Endometrial microvascular endothelial cells (primary cell): ENCODE results near the gene SHISA5. TPM values are rescaled to one million over a fixed set of nuclear protein-coding genes. Genes with fewer than 3 reads are reported as not detected.

ENCODE experiments used
- in situ Hi-C: cut with HindIII; loops from 2 replicates; pipeline ENCODE4 v1.10.0; 2017; ENCODE audit warnings: low sequenced_read_pairs, low pct_unique_long_range_greater_than_20kb; ENCODE audit errors: inconsistent ontology term
- total RNA-seq: library from RNA; depleted of rRNA; stranded (reverse); fragments of >200 nt; gene quantifications from one replicate; pipeline ENCODE4 v1.2.3, GENCODE V29; 2015; ENCODE audit errors: inconsistent ontology term

SHISA5 gene
- total RNA-seq, 1 donor from 2014 or later, result 359 TPM

GRCh38 chr3:48528048-48528447, 24.1 kb upstream of the SHISA5 start:
- in situ Hi-C loops, result no loop called here

- in situ Hi-C loops, result no loop called here
These were observed 21.0 kb upstream of the SHISA5 start for GRCh38 chr3:48524970-48525369.

GRCh38 chr3:48521635-48522034, 17.7 kb upstream of the SHISA5 start:
- in situ Hi-C loops, result no loop called here

- in situ Hi-C loops, result no loop called here
These were observed 15.3 kb upstream of the SHISA5 start for GRCh38 chr3:48519277-48519643.

GRCh38 chr3:48518638-48519276, 14.8 kb upstream of the SHISA5 start:
- in situ Hi-C loops, result no loop called here

GRCh38 chr3:48518069-48518468, 14.1 kb upstream of the SHISA5 start:
- in situ Hi-C loops, result no loop called here

GRCh38 chr3:48516571-48516970, 12.6 kb upstream of the SHISA5 start:
- in situ Hi-C loops, result no loop called here

- in situ Hi-C loops, result no loop called here
These were observed 10.7 kb upstream of the SHISA5 start for GRCh38 chr3:48514431-48515227.

GRCh38 chr3:48511551-48511950, 7.6 kb upstream of the SHISA5 start:
- in situ Hi-C loops, result no loop called here

GRCh38 chr3:48507256-48508061, 3.5 kb upstream of the SHISA5 start:
- in situ Hi-C loops, result no loop called here

- in situ Hi-C loops, result no loop called here
These were observed 2.1 kb upstream of the SHISA5 start for GRCh38 chr3:48505968-48506504.

GRCh38 chr3:48505146-48505545, 1.2 kb upstream of the SHISA5 start:
- in situ Hi-C loops, result no loop called here

- in situ Hi-C loops, result no loop called here
These were observed 448 bp downstream of the SHISA5 start for GRCh38 chr3:48503401-48504050.

- in situ Hi-C loops, result no loop called here
These were observed 1.2 kb downstream of the SHISA5 start for GRCh38 chr3:48502728-48503168.

- in situ Hi-C loops, result no loop called here
These were observed 1.9 kb downstream of the SHISA5 start for GRCh38 chr3:48502121-48502520.

GRCh38 chr3:48501196-48501595, 2.8 kb downstream of the SHISA5 start:
- in situ Hi-C loops, result no loop called here

- in situ Hi-C loops, result no loop called here
These were observed 3.3 kb downstream of the SHISA5 start for GRCh38 chr3:48500656-48501055.

GRCh38 chr3:48493203-48493501, 10.8 kb downstream of the SHISA5 start:
- in situ Hi-C loops, result no loop called here
